RWPE2 (cell line): ENCODE measurements around the gene WDR5B.

ENCODE experiments used
- ATAC-seq: fragments of 200-7000 bp; cut with Tn5 transposase; 3 replicates; pipeline ENCODE4 v1.9.1; 2021; ENCODE audit warnings: low read depth
- DNase-seq: peaks from one replicate; pipeline ENCODE4 v3.0.0-alpha.2; 2020; ENCODE audit warnings: low spot score
- H3K27ac ChIP-seq: fragments of 450-650 bp; 2 replicates; pipeline ENCODE4 v1.5.1; 2017; ENCODE audit warnings: mild to moderate bottlenecking; ENCODE audit not compliant: poor library complexity, severe bottlenecking
- H3K27me3 ChIP-seq: fragments of 250-450 bp; sonication (Bioruptor Pico); 2 replicates; pipeline ENCODE4 v1.5.1; 2021; ENCODE audit warnings: mild to moderate bottlenecking, moderate library complexity; ENCODE audit not compliant: insufficient read depth, poor library complexity, severe bottlenecking
- H3K36me3 ChIP-seq: fragments of 250-450 bp; sonication (Bioruptor Pico); 2 replicates; pipeline ENCODE4 v1.5.1; 2020; ENCODE audit warnings: low read depth, mild to moderate bottlenecking, moderate library complexity
- H3K4me1 ChIP-seq: fragments of 250-450 bp; sonication (Bioruptor Pico); 2 replicates; pipeline ENCODE4 v1.5.1; 2021; ENCODE audit warnings: mild to moderate bottlenecking, moderate library complexity; ENCODE audit not compliant: insufficient read depth, poor library complexity, severe bottlenecking
- H3K4me3 ChIP-seq: fragments of 250-450 bp; sonication (Bioruptor Pico); 2 replicates; pipeline ENCODE4 v1.5.1; 2021; ENCODE audit warnings: mild to moderate bottlenecking, moderate library complexity; ENCODE audit not compliant: severe bottlenecking
- H3K9me3 ChIP-seq: fragments of 250-450 bp; sonication (Bioruptor Pico); 2 replicates; pipeline ENCODE4 v1.5.1; 2021; ENCODE audit warnings: mild to moderate bottlenecking, moderate library complexity; ENCODE audit not compliant: severe bottlenecking
- CTCF ChIP-seq: fragments of 450-650 bp; IDR thresholded peaks from one replicate; pipeline ENCODE4 v1.5.1; 2017; ENCODE audit warnings: mild to moderate bottlenecking, moderate library complexity; ENCODE audit not compliant: poor library complexity, severe bottlenecking

WDR5B gene

GRCh38 chr3:122365073-122365472, 50.8 kb downstream of the WDR5B start:
- Histone ChIP-seq H3K27me3 (no peaks in the 10 kb centered on the region), H3K36me3 (peaks cover 92% of the 10 kb centered on the region), H3K27ac (no peak overlapping the region), H3K4me1 (peaks cover 9% of the 10 kb centered on the region), H3K9me3 (no peaks in the 10 kb centered on the region), H3K4me3 (no peak overlapping the region)
- DNase-seq (no peak), ATAC-seq (no peak)
- TF ChIP-seq CTCF, result no peak

GRCh38 chr3:122364490-122364889, 51.4 kb downstream of the WDR5B start:
- Histone ChIP-seq H3K4me1 (peaks cover 9% of the 10 kb centered on the region), H3K27ac (no peak overlapping the region), H3K4me3 (no peak overlapping the region), H3K9me3 (no peaks in the 10 kb centered on the region), H3K27me3 (no peaks in the 10 kb centered on the region), H3K36me3 (peaks cover 92% of the 10 kb centered on the region)
- no peak for DNase-seq
- ATAC-seq, result no peak
- no peak for TF ChIP-seq CTCF
